Ovary (tissue), 9 donors: ENCODE measurements around the gene EPB41L2. TPM values are rescaled to one million over a fixed set of nuclear protein-coding genes. Genes with fewer than 3 reads are reported as not detected.

ENCODE experiments used
- DNase-seq, 5 donors: peaks; one replicate each; pipeline ENCODE4 v3.0.0-alpha.2; 2019 to 2020
- H3K27ac ChIP-seq, 2 donors: fragments of 200-600 bp; one replicate each; pipeline versions ENCODE4 v1.5.1 to v1.8.0; 2019 to 2022
- H3K27me3 ChIP-seq: fragments of 200-600 bp; one replicate; pipeline ENCODE4 v1.8.0; 2022
- H3K36me3 ChIP-seq: fragments of 200-600 bp; sonication (generic); one replicate; pipeline ENCODE4 v1.5.1; 2019
- H3K4me1 ChIP-seq: one replicate; pipeline ENCODE4 v1.8.1; 2013; ENCODE audit warnings: mild to moderate bottlenecking, moderate library complexity; ENCODE audit not compliant: insufficient read depth
- H3K4me3 ChIP-seq: fragments of 200-600 bp; sonication (generic); one replicate; pipeline ENCODE4 v1.5.1; 2017
- H3K9me3 ChIP-seq, 2 donors: fragments of 200-600 bp in 1 of 2; sonication (generic) in 1 of 2; one replicate each; pipeline versions ENCODE4 v1.5.1 to v1.8.1; 2013 to 2019; ENCODE audit warnings: mild to moderate bottlenecking in 1 of 2, moderate library complexity in 1 of 2
- EP300 ChIP-seq: sonication (generic); formaldehyde crosslinking; IDR thresholded peaks from one replicate; pipeline ENCODE4 v1.6.1; 2017; ENCODE audit warnings: antibody characterized with exemption
- POLR2A ChIP-seq: fragments of 450-650 bp; IDR thresholded peaks from one replicate; pipeline ENCODE4 v1.6.1; 2017; ENCODE audit warnings: antibody characterized with exemption, mild to moderate bottlenecking, moderate library complexity
- WGBS, 3 donors: extraction: QIAGEN DNeasy Blood & Tissue Kit in 1 of 3; methylation state at CpG; one replicate each; pipeline versions ENCODE4 v1.1.5 to v1.1.7; 2013 to 2017; 5-methylcytosine and 5-hydroxymethylcytosine counted together
- intact Hi-C, 4 donors: fragments of 100-400 bp; cut with DNase I; formaldehyde crosslinking; loops; one replicate each; pipeline versions ENCODE4 v1.11.0 to v1.15.1; 2022 to 2023
- polyA plus RNA-seq, 2 donors: library from polyadenylated mRNA; stranded (reverse); fragments of 200-250 nt in 1 of 2; fragments of 350-450 nt in 1 of 2; fragmentation: Illumina TruSeq in 1 of 2; extraction: RNeasy Lipid Tissue Mini Kit (QIAGEN cat#74804) in 1 of 2; gene quantifications; one replicate each; pipeline ENCODE4 v1.2.3, GENCODE V29; 2013 to 2014
- total RNA-seq, 7 donors: library from RNA; depleted of rRNA in 2 of 7; stranded (reverse); fragments of >200 nt in 2 of 7; fragmentation: NEBNext Ultra II Directional in 3 of 7; extraction: Animal tissue kit (Norgen Biotek cat#: 25700) in 3 of 7; gene quantifications; one replicate each; pipeline versions ENCODE4 v1.1.0 to v1.2.4, GENCODE V29; 2016 to 2023
- TF ChIP-seq, protein P1 (sequence below), 3 donors: fragments of 450-650 bp in 2 of 3; fragments of 200-600 bp in 1 of 3; IDR thresholded peaks; one replicate each; pipeline versions ENCODE4 v1.5.1 to v1.8.0; 2016 to 2022; ENCODE audit warnings: antibody characterized with exemption in 3 of 3, mild to moderate bottlenecking in 1 of 3
- donor health status: DM: no; HTN: no; CAD: no; lungs with moderate emphysema.
- donor health status: DM: no; HTN: no; CAD: no.
- donor health status: Bipolar disorder and iron deficiency.
- donor health status: DM: yes; HTN: yes; CAD: no.
- donor health status: DM: no; HTN: no; CAD: no.
- donor health status: DM: yes; HTN: yes; CAD: no.

EPB41L2 gene
- total and polyA plus RNA-seq, 9 donors: 49.8 to 294 (median 204) TPM

DNA sequence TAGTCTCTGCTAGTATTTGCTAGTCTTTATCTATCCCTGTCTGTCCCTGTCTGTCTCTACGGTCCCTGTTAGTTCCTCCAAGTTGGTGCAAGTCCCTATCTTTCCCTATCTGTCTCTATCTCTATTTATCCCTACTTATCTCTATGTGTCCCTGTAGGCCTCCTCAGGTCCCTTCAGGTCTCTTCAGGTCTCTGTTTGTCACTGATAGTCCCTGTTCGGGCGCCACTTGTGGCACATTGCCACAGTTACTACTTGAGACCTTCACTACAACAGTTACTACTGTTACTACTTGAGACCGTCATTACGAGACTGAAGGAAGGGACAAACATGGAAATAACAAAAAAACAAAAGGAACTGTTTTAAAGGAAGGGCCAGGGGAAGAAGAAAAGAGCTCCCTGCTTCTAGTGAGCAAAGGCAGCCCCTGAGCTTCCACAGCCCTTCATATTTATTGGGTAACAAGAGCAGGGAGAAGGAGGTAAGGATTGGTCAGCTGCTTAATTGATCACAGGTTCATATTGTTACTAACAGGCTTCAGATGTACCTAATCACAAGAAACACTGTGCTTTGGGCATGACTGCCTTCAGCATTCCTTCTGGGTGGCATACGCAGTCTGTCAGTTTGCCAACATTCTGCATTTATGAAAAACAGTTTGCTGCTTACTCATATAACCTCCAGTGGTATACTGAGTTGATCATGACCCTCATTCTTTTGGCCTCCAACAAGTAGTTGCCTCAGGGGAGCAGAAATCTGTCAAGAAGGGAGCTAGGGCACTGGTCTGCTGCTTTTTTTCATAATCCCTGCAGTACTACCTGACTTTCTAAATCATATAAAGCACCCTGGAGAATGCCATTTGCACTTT, 8.4 kb downstream of the EPB41L2 start:
- Histone ChIP-seq H3K36me3 (no peaks in the 10 kb centered on the region), H3K27ac (no peak overlapping the region), H3K4me3 (no peak overlapping the region), H3K27me3 (no peaks in the 10 kb centered on the region), H3K4me1 (peaks cover 1% of the 10 kb centered on the region), H3K9me3 (peaks cover 3 to 9% of the 10 kb centered on the region in 2 donors)
- intact Hi-C loops: no loop called here
- TF ChIP-seq EP300 (no peak), POLR2A (no peak)
- TF ChIP-seq, protein P1, sequence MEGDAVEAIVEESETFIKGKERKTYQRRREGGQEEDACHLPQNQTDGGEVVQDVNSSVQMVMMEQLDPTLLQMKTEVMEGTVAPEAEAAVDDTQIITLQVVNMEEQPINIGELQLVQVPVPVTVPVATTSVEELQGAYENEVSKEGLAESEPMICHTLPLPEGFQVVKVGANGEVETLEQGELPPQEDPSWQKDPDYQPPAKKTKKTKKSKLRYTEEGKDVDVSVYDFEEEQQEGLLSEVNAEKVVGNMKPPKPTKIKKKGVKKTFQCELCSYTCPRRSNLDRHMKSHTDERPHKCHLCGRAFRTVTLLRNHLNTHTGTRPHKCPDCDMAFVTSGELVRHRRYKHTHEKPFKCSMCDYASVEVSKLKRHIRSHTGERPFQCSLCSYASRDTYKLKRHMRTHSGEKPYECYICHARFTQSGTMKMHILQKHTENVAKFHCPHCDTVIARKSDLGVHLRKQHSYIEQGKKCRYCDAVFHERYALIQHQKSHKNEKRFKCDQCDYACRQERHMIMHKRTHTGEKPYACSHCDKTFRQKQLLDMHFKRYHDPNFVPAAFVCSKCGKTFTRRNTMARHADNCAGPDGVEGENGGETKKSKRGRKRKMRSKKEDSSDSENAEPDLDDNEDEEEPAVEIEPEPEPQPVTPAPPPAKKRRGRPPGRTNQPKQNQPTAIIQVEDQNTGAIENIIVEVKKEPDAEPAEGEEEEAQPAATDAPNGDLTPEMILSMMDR (IDR thresholded peaks at IDR 0.05): no peak
- DNase-seq: no peak
- 94 to 98% (median 95%) methylated on average over 6 of the region's 6 CpGs for WGBS, 3 donors

DNA sequence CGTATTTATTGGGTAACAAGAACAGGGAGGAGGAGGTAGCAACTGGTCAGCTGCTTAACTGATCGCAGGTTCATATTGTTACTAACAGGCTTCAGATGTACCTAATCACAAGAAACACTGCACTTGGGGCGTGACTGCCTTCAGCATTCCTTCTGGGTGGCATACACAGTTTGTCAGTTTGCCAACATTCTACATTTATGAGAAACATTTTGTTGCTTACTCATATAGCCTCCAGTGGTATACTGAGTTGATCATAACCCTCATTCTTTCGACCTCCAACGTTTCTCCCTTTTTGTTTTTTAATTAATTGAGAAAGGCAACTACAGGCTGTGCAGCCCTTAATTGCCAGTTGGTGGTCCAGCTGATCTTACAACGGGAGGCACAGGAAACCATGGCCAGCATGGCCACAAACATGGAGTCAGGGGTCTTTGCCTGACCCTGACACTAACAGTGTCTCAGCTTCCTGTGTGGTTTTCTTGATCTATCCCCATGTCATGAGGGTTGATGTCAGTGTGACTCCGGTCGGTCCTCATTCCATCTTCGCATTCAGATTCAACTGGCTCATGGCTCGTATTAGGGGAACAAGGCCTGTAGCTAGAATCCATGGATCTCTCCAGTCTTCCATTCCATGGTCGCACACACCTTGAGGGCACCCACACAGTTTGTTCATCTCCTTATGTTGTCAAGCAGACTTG, 9.4 kb downstream of the EPB41L2 start:
- DNase-seq: no peak
- TF ChIP-seq, protein P1 (IDR thresholded peaks at IDR 0.05): no peak
- TF ChIP-seq EP300: no peak
- TF ChIP-seq POLR2A: no peak
- H3K27ac ChIP-seq: no peak overlapping the region
- no peaks in the 10 kb centered on the region for H3K27me3 ChIP-seq
- H3K9me3 ChIP-seq: peaks cover 3 to 9% of the 10 kb centered on the region in 2 donors
- no peaks in the 10 kb centered on the region for H3K36me3 ChIP-seq
- no peak overlapping the region for H3K4me3 ChIP-seq
- intact Hi-C loops: no loop called here
- WGBS, 3 donors: 98 to 99% (median 98%) methylated on average over 11 of the region's 11 CpGs
- H3K4me1 ChIP-seq: peaks cover 1% of the 10 kb centered on the region

DNA sequence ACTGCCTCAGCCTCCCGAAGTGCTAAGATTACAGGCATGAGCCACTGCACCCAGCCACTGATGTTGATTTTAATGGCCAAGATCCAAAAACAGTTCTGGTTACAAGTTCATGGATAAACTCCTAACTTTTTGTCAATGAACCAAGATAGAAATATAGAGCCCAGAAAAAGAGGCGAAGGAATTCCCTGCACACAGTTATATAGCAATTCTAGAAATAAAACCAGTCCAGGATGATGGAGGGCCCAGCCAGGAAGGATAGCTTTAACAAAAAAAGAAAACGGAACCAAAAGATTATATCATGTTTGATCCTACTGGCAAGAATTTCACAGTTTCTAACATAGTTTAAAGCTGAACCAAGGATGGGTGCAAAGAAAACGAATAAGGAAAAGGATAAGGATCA, 10.9 kb downstream of the EPB41L2 start:
- H3K9me3 ChIP-seq: peaks cover 3 to 9% of the 10 kb centered on the region in 2 donors
- WGBS, 3 donors: 69 to 84% (median 71%) methylated on average over 4 of the region's 4 CpGs
- TF ChIP-seq, protein P1 (IDR thresholded peaks at IDR 0.05): no peak
- TF ChIP-seq EP300: no peak
- TF ChIP-seq POLR2A: no peak
- DNase-seq: no peak
- H3K27ac ChIP-seq: no peak overlapping the region
- H3K36me3 ChIP-seq: no peaks in the 10 kb centered on the region
- H3K4me1 ChIP-seq: peaks cover 1% of the 10 kb centered on the region
- intact Hi-C loops: no loop called here
- no peaks in the 10 kb centered on the region for H3K27me3 ChIP-seq
- H3K4me3 ChIP-seq: no peak overlapping the region

DNA sequence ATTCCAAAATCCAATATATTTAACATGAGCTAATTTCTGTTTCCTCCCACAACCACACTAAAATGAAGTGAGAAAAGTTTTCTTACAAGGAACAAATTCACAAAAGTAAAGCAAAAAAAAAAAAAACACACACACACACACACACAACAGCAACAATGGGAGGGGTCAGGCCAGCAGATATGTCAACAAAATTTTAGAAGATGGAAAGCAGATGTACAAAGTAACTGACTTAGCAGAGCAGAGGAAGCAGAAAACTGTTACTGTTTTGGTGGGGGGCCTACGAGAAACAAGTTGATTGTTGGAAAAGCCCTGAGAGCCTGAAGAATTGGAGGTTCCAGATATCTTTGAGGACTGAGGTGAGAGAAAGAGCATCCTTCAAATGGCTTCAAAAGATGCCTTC, 11.7 kb downstream of the EPB41L2 start:
- Histone ChIP-seq H3K36me3 (no peaks in the 10 kb centered on the region), H3K4me3 (no peak overlapping the region), H3K27me3 (no peaks in the 10 kb centered on the region), H3K27ac (no peak overlapping the region), H3K9me3 (peaks cover 3 to 9% of the 10 kb centered on the region in 2 donors), H3K4me1 (peaks cover 1% of the 10 kb centered on the region)
- no peak for DNase-seq
- intact Hi-C loops: no loop called here
- WGBS, 3 donors: 67 to 77% (median 76%) methylated on average over 1 of the region's 1 CpG
- TF ChIP-seq, protein P1 (IDR thresholded peaks at IDR 0.05): no peak
- TF ChIP-seq POLR2A (no peak), EP300 (no peak)
